T1000 (cell line): ENCODE measurements around the gene SULT2B1.
"Not testable (repeated sequence)": the region's sequence is repeated elsewhere in the genome, so short reads cannot be mapped to it uniquely, and the experiment has no call there.

Experiments
- DNase-seq: peaks from one replicate; lab custom pipeline; 2025; ENCODE audit warnings: mixed read lengths; lab: John Stamatoyannopoulos, UW

The SULT2B1 gene

GRCh38 chr19:48618916-48619691 lies 67.1 kb downstream of the SULT2B1 start, which contains the start of the genes RPL18 and SPHK2:
TSS of gene RPL18 (minus strand) at chr19:48619178. CDS start at chr19:48619143, 35 bp downstream.
TSS of gene SPHK2 (plus strand) at chr19:48619506. CDS start at chr19:48620515, 1,009 bp downstream.
- peak; percentile 98 for DNase-seq

GRCh38 chr19:48619692-48620585 lies 68.0 kb downstream of the SULT2B1 start:
- DNase-seq, result no peak

DNA sequence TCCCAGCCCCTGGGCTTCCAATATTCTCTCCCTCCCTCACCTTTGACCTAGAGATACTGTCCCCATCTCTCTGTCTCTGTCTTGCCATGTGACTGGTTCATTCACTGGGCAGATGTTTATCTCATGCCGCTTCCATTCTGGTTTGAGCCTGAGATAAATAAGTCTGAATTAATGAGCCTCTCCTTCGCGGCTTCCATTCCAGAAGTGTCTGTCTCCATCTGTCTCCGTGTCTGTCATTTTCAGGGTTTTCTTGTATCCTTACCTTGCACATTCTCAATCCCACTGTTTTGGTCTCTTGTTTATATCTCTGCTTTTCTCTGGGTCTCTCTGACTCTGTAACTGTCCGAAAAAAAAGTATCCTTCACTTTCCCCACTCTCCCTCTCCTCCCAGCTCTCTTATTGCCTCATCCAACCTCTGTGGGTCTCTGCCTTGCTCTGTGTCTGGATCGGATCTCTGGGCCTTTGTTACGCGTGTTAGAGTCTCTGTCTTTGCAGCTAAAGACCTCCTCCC lies 71.6 kb downstream of the SULT2B1 start:
- no peak for DNase-seq

DNA sequence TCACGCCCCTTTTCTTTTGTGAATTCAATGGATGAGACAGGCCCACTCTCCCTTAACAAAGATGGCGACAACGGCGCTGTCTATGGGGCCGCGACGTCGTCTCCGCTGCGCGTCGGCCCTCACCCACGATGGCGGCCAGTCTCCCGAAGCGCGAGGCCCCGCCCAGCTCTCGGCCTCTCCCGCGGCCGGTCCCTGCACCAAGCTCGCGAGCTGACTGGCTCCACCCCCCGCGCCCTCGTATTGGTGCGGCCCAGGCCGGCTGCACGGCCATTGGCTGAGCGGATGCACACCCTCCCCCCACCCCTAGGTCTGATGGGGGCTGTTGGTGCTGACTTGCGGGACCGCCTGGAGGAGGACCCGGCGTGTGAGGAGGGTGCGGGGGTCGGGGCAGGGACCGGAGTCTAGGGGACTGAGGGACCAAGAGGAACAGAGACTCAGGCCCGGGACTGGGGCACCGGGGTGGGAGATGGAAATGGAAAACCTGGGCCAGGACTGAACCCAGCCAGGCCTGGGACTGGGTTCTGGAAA lies 72.2 kb downstream of the SULT2B1 start:
- DNase-seq, result peak; percentile 93

- no peak for DNase-seq
Measured at GRCh38 chr19:48624791-48625723, 73.1 kb downstream of the SULT2B1 start.

DNA sequence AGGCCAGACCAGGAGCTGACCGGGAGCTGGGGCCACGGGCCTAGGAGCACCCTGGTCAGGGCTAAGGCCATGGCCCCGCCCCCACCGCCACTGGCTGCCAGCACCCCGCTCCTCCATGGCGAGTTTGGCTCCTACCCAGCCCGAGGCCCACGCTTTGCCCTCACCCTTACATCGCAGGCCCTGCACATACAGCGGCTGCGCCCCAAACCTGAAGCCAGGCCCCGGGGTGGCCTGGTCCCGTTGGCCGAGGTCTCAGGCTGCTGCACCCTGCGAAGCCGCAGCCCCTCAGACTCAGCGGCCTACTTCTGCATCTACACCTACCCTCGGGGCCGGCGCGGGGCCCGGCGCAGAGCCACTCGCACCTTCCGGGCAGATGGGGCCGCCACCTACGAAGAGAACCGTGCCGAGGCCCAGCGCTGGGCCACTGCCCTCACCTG lies 73.9 kb downstream of the SULT2B1 start:
- no peak for DNase-seq

DNA sequence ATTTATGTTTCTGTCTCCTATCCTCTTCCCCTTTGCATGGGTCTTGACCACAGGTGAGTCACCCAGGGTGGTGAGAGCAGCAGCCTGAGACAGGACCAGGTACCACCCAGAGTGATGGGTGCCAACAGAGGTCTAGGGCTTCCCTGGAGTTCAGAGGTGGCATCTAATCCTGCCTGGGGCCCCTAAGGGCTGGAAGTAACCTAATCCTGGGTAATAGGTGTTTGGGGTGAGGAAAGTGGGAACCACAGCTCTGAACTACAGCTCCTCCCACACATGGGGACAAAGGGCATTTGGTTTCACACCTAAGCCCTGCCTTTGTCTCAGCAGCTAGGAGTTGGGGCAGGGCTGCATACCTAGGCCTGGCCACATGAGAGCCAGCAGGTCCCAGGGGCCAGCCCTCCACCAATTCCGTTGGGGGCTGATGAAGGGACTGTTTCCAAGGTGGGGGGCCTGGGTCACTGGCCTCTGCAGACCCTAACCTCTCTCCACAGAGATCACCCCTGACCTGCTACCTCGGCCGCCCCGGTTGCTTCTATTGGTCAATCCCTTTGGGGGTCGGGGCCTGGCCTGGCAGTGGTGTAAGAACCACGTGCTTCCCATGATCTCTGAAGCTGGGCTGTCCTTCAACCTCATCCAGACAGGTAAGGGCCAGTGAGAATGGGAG lies 75.4 kb downstream of the SULT2B1 start:
- no peak for DNase-seq

DNA sequence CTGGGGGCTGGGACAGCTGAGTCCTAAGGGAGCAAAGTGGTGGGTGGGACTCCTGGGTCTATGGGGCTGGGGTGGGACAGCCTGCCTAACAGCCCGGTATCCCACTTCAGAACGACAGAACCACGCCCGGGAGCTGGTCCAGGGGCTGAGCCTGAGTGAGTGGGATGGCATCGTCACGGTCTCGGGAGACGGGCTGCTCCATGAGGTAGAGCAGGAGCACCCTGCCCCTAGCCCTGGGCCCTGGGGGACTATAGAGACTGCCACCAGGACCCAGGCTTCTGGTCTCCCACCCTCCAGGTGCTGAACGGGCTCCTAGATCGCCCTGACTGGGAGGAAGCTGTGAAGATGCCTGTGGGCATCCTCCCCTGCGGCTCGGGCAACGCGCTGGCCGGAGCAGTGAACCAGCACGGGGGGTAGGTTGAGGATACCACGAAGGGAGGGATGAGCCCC lies 75.9 kb downstream of the SULT2B1 start:
- no peak for DNase-seq

GRCh38 chr19:48628486-48629296 lies 76.7 kb downstream of the SULT2B1 start:
- no peak for DNase-seq

- DNase-seq, result no peak
Measured at GRCh38 chr19:48629297-48629598, 77.3 kb downstream of the SULT2B1 start.

DNA sequence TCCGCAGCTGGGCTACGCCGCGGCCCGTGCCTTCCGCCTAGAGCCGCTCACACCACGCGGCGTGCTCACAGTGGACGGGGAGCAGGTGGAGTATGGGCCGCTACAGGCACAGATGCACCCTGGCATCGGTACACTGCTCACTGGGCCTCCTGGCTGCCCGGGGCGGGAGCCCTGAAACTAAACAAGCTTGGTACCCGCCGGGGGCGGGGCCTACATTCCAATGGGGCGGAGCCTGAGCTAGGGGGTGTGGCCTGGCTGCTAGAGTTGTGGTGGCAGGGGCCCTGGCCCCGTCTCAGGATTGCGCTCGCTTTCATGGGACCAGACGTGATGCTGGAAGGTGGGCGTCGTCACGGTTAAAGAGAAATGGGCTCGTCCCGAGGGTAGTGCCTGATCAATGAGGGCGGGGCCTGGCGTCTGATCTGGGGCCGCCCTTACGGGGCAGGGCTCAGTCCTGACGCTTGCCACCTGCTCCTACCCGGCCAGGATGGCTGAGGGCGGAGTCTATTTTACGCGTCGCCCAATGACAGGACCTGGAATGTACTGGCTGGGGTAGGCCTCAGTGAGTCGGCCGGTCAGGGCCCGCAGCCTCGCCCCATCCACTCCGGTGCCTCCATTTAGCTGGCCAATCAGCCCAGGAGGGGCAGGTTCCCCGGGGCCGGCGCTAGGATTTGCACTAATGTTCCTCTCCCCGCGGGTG lies 77.8 kb downstream of the SULT2B1 start:
- DNase-seq, result no peak

GRCh38 chr19:48630296-48631063 lies 78.5 kb downstream of the SULT2B1 start:
- DNase-seq, result no peak

- DNase-seq, result no peak
Measured at GRCh38 chr19:48631225-48631624, 79.3 kb downstream of the SULT2B1 start.

GRCh38 chr19:48632286-48632685 lies 80.3 kb downstream of the SULT2B1 start:
- not testable (repeated sequence) for DNase-seq

- no peak for DNase-seq
Measured at GRCh38 chr19:48632692-48633147, 80.7 kb downstream of the SULT2B1 start.

DNA sequence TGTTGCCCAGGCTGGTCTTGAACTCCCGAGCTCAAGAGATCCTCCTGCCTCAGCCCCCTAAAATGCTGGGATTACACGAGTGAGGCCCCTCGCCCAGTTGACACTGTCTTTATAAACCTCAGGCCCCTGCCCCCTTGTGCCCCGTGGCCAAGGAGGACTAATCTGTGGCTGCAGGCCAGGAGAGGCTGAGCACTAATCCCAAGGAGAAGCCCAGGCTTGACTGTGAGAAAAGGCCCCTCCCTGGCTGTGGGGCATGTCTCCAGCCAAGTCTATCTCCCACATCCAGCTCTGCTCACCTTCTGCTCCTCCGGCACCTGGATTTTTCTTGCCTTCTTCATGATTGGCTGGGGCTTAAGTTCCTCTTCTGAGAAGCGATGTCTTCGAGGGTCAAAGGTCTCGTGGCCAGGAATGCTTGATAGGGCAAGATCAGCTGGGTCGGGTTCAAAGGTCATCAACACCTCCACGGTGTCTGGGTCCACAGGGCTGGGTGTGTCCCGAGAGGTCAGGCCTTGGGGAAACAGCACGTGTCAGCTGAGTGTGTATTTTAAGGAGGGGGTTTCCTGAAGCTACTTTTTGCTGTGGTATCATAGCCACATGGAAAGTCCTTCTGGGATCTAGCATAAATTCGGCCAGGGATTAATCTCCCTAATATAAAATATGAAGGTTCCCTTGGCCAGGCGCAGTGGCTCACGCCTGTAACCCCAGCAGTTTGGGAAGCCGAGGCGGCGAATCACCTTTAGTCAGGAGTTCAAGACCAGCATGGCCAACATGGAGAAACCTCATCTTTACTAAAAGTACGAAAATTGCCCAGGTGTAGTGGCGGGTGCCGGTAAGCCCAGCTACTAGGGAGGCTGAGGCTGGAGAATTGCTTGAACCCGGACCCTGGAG lies 81.4 kb downstream of the SULT2B1 start:
- DNase-seq, result no peak

DNA sequence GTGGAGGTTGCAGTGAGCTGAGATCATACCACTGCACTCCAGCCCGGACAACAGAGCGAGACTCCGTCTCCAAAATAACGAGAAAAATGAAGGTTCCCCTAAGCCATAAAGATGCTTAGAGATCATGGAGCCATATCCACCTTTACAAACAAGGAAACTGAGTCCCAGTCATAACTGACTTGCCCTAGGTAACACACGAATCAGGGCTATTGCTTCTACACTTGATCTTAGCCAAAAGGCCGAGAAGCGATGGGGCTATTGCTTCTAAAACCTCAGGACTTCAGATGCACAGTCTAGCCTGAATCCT lies 82.0 kb downstream of the SULT2B1 start:
- DNase-seq, result no peak
